NCI-H2171 treated with DMSO at 0.1 percent for 48 hours (cell line): ENCODE results near the gene IPCEF1.

Source experiments
- DNase-seq: peaks from one replicate; lab custom pipeline; 2025; lab: John Stamatoyannopoulos, UW

IPCEF1 gene

GRCh38 chr6:154356690-154357089 lies at the start of gene IPCEF1:
Gene IPCEF1, minus strand, starts transcription at chr6:154356803. Its CDS starts 90,856 bp downstream, at chr6:154265947.
- DNase-seq, result no peak

GRCh38 chr6:154406301-154406700 lies 49.7 kb upstream of the IPCEF1 start:
- no peak for DNase-seq

DNA sequence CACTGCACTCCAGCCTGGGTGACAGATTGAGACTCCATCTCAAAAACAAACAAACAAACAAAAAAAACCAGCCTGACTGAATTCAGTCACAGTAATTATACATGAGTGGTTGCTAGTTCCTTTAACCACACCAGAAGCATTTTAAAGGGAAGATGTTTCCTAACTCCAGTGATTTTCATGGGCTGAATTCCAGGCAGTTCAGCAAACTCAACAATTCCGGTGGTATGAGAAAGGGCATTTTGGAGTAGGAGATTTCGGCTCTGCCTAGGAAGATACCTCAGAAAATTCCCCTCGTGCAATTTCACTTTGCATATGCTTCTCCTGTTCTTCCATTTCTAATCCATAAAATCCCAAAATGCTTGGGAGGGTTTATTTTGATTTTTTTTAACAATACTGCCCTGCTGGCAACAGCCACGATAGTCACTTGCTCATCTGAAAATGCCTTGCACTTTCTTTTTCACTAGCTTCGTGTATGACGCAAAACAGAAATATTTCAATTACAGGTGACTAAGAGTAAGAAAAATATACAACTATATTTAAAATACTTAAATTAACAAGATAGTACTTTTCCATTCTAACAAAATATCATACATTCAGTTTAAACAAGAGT lies 48.3 kb upstream of the IPCEF1 start:
- no peak for DNase-seq

DNA sequence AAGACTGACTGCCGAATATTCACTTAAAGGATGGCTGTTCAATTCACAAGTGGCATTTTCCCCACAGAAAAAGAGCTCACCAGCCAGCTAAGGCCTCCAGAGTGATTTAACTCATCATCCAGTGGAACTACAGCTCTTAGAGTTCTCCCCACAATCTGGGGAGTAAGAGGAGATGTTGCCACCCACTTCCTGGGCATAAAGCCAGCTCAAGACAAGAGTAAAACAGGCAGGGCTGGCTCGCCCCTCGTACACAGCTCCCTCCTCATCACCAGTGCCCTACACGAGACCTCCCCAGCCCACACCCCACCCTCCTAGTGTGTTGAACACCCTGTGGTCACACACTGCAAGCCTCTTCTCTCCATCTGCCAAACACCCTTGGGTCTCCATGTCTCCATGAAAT lies 47.2 kb upstream of the IPCEF1 start:
- DNase-seq, result no peak

DNA sequence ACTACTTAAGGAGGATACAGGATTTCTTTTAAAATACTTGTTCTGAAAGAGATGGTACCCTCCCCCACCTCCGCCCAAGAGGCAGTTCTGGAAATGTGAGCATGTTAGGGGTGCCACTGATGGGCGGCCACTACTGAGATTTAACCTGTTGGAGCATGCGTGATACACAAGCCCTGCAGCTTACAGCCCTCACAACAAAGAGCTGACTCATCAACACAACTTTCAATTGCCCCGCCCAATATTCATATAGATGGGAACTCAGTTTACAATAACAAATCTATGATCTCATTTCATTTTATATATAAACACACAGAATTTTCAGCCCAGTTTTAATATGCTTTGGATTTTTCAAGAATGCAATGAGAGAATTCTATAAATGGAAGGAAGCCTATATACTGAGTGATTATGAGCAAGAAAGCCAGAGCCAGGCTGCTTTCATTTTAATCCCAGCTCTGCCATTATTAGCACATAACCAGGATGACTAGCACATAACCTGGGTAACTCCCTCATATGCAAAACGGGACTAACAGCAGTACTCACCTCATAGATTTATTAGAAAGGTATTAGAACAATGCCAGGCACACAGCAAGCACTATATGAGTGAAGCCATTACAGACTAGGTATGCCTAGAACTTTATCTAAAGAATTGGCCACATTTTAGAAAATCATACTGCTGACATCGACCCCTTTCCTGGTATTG lies 45.6 kb upstream of the IPCEF1 start:
- DNase-seq, result no peak

DNA sequence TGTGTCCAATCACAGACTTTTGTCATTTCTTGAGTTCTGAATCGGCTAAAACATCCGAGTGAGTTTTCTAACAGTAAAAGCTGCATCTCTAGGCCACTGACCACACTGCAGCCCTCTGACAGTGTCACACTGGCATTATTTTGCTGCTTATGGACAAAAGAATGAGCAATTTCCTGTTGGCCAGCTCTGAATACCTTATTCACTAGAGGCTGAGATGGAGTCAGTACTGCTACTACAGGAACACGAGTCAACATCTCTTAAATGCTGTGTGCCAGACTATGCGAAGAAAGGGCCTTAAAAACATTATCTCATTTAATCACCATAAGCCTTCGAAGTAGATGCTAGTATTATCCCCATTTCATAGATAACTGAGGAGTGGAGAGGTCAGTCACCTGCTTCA lies 42.5 kb upstream of the IPCEF1 start:
- DNase-seq, result no peak

GRCh38 chr6:154397491-154398195 lies 41.0 kb upstream of the IPCEF1 start:
- no peak for DNase-seq

DNA sequence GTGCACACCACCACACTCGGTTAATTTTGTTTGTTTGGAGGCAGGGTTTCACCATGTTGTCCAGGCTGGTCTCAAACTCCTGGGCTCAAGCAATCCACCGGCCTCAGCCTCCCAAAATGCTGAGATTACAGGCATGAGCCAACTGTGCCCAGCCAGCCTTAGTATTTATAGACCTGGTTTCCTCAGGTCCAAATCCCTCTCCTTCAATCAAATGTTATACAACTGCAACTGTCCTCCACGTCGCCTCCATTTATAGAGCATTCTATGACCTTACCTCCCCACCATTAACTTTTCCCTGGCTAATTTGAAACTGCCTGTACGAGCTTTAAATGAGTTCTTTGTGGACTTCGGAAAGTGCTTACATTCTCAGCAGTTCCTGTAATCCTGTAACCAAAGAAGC lies 39.3 kb upstream of the IPCEF1 start:
- no peak for DNase-seq

DNA sequence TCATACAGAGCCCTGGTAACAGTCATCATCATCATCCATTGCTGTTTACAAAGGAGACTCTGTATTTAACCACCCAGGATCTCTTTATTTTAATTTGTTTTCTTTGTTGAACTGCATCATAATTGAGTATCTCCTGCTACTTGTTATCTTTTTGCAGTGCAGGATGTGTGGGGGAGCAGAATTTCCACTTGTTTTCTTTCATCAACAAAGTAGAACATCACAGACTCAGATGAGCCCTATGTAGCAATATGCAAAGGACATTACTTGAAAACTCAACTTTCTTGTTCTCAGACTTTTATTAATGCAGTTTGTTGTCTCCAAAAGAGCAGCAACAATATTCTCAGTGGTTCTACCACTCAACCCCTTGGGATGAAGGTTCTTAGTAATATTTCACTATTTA lies 38.7 kb upstream of the IPCEF1 start:
- DNase-seq, result no peak

DNA sequence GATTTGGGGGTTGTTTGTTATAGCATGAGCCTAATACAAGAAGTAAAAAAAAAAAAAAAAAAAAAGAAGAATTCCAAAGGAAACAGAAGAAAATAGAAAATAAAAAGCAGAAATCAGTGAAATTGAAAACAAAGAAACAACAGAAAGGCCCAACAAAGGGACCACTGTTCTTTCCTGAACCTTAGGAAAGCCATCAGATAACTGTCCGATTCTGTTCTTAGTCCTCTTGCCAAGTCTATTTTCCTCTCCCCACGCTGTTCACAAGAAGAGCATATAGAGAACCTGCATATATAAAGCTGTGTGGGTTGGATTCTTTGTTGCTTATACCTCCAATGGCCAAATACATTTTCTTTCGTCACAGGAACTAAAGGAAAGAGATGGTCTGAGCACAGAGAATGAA lies 38.0 kb upstream of the IPCEF1 start:
- DNase-seq, result no peak

GRCh38 chr6:154390034-154390433 lies 33.4 kb upstream of the IPCEF1 start:
- no peak for DNase-seq

- no peak for DNase-seq
These were observed 32.2 kb upstream of the IPCEF1 start for GRCh38 chr6:154388803-154389202.

DNA sequence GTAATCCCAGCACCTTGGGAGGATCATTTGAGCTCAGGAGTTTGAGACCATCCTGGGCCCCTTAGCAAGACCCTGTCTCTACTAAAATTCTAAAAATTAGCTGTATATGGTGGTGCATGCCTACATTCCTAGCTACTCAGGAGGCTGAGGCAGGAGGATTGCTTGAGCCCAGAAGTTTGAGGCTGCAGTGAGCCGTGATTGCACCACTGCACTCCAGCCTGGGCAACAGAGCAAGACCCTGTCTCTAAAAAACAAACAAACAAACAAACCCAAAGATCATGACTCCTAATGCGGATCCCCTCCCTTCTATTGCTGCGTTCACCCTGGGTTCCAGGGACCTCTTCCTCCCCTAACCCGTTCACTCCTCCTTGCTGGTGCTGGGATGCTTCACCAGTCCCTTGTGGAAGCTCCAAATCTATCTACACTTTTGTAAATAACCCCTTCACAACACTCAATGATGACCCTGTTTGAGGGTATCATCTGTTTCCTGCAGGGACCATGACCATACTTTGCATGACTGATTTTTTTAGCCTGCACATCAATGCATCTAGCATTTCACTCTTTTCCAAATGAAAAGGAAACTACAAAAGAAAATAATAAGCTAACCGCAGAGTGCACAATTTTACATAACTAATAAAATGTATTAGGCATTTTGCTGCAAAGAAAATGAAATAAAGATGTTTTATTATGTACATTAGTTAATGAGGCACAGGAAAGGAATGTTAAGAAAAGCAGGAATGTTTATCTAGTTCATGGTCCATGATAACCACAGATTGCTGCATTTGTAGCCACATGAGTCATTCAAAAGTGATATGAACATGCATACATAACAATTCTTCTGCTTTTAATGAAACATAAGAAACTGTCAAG lies 30.5 kb upstream of the IPCEF1 start:
- no peak for DNase-seq

DNA sequence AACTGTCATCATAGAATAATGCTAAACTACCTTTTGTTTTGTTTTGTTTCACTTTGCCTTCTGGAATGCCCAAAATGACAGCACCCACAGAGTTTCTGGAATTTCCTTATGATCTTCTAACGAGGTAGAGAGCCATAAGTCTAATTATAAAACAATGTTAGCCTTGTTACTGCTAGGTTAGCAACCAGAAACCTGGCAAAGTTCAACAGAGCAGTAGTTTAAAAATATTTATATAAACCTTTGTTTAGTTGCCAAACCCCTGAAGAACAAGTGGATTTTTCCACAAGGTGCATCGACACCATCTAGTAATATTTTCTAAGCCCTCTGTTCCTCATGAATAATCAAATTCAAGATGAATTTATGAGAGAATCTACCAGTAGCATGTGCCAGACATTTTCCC lies 27.6 kb upstream of the IPCEF1 start:
- no peak for DNase-seq

DNA sequence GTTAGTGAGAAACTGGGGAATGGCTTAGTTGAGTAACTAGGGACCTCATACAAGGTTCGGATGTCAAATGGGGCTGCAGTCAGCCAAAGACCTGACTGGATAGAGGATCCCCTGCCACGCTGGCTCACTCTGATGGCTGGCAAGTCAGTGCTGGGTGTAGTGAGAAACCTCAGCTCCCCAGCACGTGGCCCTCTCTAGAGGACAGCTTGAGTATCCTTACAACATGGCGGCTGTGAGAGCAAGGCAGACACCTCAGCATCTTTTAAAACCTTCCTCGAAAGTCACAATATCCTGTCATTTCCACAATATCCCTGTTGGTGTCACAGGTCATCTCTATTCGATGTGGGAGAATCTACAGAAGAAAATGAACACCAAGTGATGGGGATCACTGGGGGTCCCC lies 26.7 kb upstream of the IPCEF1 start:
- no peak for DNase-seq

DNA sequence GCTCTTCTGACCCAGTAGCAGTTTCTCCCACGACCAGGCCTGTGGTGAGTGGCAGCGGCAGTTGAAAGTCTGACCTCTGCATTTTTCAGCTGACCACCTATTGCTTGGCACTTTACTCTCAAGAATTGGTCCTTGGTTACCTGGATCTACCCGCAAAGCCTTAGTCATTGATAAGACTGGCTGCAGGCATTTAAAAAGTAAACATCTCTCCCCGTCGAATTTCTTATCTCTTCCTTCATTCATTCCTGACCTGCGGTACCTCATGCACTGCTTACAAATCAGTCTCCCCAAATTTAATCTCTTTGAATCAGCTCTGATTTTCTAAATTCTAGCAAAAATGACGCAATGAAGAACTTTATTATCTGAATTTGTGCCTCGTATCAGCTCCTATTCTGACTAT lies 26.1 kb upstream of the IPCEF1 start:
- no peak for DNase-seq

DNA sequence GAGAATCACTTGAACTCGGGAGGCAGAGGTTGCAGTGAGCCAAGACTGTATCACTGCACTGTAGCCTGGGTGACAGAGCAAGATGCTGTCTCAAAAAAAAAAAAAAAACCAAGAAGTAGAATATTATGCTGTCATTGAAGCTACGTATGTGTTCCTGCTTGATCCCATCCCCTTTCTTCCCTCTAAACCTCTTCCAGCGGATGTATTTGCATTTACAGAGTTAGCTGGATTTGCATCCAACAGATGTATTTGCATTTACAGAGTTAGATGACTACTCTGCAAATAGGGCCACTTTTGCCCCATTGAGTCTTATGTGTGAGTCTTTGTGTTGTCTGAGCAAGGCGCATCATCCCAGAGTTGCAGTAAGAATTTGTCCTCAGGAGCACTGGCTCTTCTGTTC lies 24.9 kb upstream of the IPCEF1 start:
- no peak for DNase-seq

GRCh38 chr6:154380741-154381140 lies 24.1 kb upstream of the IPCEF1 start:
- no peak for DNase-seq

- no peak for DNase-seq
These were observed 23.0 kb upstream of the IPCEF1 start for GRCh38 chr6:154379585-154379984.

GRCh38 chr6:154378518-154378917 lies 21.9 kb upstream of the IPCEF1 start:
- no peak for DNase-seq

DNA sequence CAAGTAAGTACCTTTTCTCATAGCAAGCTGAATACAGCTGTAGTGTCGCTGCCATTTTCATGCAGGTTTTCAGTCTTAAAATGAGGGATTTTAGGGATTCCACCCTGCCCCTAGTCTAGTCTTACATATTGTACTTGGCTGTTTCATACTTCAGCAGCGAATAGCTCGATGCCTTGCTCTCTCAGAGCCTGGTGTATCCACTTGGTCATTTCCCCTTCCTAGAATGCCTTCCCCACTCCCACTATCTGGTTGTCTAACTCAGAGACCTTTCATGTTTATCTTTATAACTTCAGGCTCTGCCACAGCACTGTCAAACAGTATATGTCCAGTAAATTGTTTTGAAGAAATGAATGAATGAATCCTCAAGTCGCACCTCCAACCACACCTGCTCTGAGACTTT lies 21.1 kb upstream of the IPCEF1 start:
- no peak for DNase-seq

GRCh38 chr6:154373971-154374370 lies 17.4 kb upstream of the IPCEF1 start:
- DNase-seq, result no peak
